ENCODE results near the gene SLC9A4.

SLC9A4 gene, protein sequence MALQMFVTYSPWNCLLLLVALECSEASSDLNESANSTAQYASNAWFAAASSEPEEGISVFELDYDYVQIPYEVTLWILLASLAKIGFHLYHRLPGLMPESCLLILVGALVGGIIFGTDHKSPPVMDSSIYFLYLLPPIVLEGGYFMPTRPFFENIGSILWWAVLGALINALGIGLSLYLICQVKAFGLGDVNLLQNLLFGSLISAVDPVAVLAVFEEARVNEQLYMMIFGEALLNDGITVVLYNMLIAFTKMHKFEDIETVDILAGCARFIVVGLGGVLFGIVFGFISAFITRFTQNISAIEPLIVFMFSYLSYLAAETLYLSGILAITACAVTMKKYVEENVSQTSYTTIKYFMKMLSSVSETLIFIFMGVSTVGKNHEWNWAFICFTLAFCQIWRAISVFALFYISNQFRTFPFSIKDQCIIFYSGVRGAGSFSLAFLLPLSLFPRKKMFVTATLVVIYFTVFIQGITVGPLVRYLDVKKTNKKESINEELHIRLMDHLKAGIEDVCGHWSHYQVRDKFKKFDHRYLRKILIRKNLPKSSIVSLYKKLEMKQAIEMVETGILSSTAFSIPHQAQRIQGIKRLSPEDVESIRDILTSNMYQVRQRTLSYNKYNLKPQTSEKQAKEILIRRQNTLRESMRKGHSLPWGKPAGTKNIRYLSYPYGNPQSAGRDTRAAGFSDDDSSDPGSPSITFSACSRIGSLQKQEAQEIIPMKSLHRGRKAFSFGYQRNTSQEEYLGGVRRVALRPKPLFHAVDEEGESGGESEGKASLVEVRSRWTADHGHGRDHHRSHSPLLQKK

DNA sequence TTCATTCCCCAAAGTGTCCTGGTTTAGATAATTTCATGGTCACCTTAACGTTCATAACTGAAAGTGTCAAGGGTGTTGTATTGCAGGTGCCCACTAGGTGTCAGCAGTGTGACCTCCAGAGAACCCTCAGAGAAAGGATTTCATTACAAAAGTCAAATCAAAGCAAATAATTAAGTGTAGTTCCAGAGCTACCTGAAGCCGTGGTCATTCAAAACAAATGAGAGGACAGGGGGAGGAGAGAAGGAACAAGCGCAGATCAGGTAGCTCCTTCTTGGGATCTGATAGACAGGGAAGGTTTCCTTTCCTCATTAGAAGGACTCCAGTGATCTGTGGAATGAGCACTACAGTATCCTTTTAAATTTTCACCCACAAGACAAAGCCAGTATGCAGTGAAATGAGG, at the start of gene SLC9A4:
SLC9A4 (plus strand) TSS at position 207 of the 400 bp plus-strand sequence. CDS start 534 bp downstream, outside the sequence.
- DNase-seq (ENCODE audit: low read depth), result peak; percentile 36

DNA sequence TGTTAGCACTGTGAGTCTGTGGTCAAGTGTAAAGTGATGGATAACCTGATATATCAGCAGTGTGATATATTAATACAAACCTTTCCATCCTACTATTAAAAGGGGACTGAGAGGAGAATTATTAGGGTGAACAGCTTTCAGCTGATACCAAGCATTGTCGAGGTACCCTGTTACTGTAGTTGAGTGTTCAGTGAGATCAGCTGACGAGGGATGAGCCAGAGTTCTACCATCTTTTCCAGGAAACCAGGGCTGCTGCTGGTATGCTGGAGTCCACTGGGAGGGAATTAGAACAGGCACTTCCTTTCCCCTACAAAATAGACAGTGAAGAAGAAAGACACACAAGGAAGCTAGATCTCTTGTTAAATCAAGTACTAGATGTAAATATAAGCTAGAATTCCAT, 49.7 kb upstream of the SLC9A4 start:
- DNase-seq (ENCODE audit: low read depth), result no peak

DNA sequence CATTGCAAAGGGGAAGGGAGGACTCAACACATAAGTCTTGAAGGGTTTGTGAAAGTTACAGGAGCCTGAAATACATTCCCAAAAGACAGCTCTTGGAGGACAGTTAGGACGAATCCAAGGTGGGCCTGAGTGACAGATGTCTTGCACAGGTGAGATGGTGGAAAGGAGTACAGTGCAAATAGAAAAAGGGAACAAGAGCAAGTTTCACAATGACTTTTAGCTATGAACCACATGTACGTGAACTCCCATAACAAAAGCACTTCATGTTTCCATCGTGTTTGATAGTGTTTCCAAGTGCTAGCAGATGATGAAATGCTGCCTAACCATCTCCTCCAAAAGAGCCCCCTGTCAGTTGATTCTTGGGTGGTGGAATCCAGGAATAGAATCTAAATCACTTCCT, 48.3 kb upstream of the SLC9A4 start:
- DNase-seq (ENCODE audit: low read depth), result no peak

- no peak for DNase-seq (ENCODE audit: low read depth)
Observed at GRCh38 chr2:102425441-102426132, 47.4 kb upstream of the SLC9A4 start.

- no peak for DNase-seq (ENCODE audit: low read depth)
Observed at GRCh38 chr2:102427249-102427648, 45.8 kb upstream of the SLC9A4 start.

DNA sequence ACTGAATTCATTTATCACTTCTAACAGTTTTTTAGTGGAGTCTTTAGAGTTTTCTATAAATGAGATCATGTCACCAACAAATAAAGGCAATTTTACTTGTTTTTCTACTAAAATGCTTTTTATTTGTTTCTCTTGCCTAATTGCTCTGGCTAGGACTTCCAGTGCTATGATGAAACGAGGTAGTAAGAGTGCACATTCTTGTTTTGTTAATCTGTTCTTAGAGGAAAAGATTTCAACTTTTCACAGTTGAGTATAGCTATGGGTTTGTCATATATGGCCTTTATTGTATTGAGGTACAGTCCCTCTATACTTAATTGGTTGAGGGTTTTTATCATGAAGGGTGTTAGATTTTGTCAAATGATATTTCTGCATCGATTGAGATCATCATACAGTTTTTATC, 44.5 kb upstream of the SLC9A4 start:
- DNase-seq (ENCODE audit: low read depth), result no peak

DNA sequence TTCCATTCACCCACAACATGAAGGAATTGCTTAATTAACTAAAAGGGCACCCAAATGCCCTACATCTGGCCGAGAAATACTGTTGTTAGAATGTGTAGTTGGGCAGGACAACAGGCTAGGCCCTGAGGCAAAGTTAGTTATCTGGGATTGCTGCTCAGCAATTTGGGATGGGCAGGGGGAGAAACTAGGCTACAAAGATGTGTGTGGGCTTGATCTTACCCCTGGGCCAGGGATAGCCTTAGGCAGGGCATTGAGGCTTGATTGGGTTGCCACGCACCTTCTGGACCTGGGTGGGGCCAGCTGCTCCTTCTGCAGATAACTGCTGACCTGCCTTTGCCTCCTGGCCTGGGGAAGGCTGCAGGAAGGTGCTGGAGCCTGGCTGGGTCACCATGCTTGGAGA, 40.6 kb upstream of the SLC9A4 start:
- no peak for DNase-seq (ENCODE audit: low read depth)

- DNase-seq (ENCODE audit: low read depth), result no peak
Observed at GRCh38 chr2:102433973-102434654, 38.9 kb upstream of the SLC9A4 start.

DNA sequence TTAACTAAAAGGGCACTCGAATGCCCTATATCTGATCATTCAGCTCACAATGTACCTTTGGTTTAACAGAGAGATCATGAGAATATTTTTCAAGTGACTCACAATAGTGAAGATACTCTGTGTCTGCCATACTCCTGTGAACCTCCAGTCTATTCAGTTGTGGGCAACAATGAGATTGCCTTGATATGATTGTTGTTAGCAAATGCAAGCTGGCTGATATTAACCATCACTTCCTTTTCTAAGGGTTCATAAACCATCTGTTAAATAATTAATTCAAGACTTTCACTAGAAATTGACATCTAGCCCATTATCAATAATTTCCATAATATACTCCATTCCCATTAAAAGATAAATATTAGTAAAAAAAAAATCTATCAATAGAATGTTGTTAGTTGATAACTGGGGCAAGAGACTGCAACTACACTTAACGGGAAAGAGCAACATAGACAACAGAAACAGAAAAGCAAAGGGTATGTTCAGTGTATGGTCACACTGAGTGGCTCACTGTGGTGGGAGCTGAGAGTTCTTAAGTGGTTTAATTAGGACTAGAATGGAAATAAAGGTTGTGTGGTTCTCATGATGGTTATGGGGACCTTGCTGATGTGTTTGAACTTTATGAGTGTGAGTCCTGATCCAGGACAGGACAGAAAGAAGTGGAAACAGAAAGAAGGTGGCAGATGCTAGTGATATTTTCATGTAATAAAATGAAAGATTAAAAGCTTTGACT, 38.2 kb upstream of the SLC9A4 start:
- no peak for DNase-seq (ENCODE audit: low read depth)

- no peak for DNase-seq (ENCODE audit: low read depth)
Observed at GRCh38 chr2:102435741-102436140, 37.3 kb upstream of the SLC9A4 start.

- peak; percentile 22 for DNase-seq (ENCODE audit: low read depth)
Observed at GRCh38 chr2:102436323-102436722, 36.7 kb upstream of the SLC9A4 start.

GRCh38 chr2:102437122-102437521, 35.9 kb upstream of the SLC9A4 start:
- no peak for DNase-seq (ENCODE audit: low read depth)

- no peak for DNase-seq (ENCODE audit: low read depth)
Observed at GRCh38 chr2:102438111-102438510, 34.9 kb upstream of the SLC9A4 start.

DNA sequence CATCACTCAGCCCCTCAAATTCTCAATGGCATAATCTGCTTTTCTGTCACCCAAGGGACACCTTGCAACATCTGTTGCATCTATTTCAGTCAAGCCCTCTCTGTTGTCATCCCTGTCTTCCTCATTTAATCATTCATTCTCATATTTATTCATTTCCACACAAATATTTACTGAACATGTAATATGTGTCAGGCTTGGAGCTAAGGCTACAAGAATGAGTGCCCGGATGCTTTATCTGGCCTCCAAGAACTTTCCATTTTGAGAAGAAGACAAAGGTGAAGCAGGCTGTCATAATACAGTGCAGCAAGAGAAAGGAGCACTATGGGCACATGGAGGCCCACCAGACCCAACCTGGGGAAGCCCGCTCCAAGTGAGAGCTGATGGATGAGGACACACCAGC, 34.4 kb upstream of the SLC9A4 start:
- no peak for DNase-seq (ENCODE audit: low read depth)

- DNase-seq (ENCODE audit: low read depth), result no peak
Observed at GRCh38 chr2:102439065-102439695, 33.8 kb upstream of the SLC9A4 start.

GRCh38 chr2:102442967-102443828, 29.8 kb upstream of the SLC9A4 start:
- peak; percentile 41 for DNase-seq (ENCODE audit: low read depth)

GRCh38 chr2:102444233-102444632, 28.8 kb upstream of the SLC9A4 start:
- no peak for DNase-seq (ENCODE audit: low read depth)

DNA sequence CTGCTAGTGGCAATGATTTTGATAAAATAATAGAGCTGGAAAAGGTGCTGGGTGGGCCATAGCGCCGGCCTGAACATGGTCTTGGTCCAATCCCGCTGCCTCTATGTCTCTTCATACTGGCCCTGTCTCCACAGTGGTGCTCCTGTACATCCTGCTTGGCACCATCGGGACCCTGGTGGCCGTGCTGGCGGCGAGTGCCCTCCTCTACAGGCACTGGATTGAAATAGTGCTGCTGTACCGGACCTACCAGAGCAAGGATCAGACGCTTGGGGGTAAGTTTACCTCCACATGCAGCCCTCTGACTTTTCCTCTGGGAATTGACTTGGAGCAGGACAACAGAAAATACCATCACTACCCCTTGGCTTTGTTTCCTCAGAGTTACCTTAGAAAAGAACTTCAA, 26.1 kb upstream of the SLC9A4 start:
- no peak for DNase-seq (ENCODE audit: low read depth)

DNA sequence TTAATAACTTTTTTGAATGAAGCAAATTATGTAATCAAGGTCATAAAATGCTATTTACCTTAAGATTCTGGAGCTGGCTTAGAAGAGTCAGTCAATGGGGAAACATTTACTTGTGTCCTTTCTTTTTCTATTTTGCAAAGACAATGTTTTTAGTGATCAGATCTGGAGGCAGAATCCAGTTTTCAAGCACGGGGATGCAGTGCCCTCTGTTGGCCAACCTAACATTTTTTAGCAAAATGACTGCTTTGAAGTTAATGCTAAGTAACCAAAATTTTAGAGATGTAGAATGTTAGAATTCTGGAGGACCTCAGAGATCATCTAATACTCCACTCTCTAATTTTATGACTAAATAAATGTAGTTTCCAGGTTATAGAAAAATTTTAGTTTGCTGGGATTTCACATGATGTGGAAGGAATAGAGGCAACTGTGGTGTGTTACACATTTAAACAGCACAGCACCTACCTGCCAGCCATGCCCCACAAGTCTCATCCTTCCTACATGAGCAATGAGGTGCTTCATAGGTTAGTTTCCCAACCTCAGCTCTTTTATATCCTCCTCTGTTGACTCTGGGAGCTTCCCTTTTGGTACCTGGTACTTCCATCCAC, 23.6 kb upstream of the SLC9A4 start:
- peak; percentile 61 for DNase-seq (ENCODE audit: low read depth)

- no peak for DNase-seq (ENCODE audit: low read depth)
Observed at GRCh38 chr2:102451968-102452367, 21.1 kb upstream of the SLC9A4 start.

Measured in activated T-cell treated with anti-CD3 and anti-CD28 coated beads for 24 hours (primary cell).